ENCODE measurements around the gene ZNF532. TPM values are rescaled to one million over a fixed set of nuclear protein-coding genes. Genes with fewer than 3 reads are reported as not detected.
A peak's percentile ranks its signal among the peaks of the same experiment; 100 is the strongest.

The ZNF532 gene
- total RNA-seq, 4 donors from 2014 or later = 80.2 to 111 (median 109) TPM

DNA sequence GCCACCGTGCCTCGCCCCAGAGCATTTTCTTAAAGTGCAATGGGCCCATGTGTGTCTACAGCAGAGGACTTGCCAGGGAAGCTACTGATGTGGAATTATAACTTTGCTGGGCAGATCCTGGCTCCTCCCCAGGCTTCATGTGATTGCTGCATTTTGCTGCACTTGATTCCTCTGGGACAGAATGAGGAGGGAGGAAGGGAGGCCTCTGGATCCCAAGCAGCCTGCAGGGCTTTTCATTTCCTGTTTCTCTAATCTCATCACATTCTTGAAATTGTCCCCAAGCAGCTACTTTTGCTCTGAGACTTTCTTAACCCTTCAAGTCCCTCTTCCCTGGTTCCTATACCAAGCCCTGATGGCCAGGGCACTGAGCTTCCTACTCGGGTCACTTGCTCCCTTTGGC lies 140.6 kb downstream of the ZNF532 start:
- Histone ChIP-seq H3K4me3 (replicated peaks in 1 of 3) (no peak overlapping the region), H3K9me3 (no peaks in the 10 kb centered on the region), H3K27ac (peak overlapping the region; percentile 30 to 43 (median 39)), H3K27me3 (no peaks in the 10 kb centered on the region), H3K36me3 (no peaks in the 10 kb centered on the region), H3K4me1 (peaks cover 0 to 10% of the 10 kb centered on the region in 2 donors)
- WGBS, 2 donors = 76 to 81% methylated on average over 3 of the region's 3 CpGs
- TF ChIP-seq, protein P1, sequence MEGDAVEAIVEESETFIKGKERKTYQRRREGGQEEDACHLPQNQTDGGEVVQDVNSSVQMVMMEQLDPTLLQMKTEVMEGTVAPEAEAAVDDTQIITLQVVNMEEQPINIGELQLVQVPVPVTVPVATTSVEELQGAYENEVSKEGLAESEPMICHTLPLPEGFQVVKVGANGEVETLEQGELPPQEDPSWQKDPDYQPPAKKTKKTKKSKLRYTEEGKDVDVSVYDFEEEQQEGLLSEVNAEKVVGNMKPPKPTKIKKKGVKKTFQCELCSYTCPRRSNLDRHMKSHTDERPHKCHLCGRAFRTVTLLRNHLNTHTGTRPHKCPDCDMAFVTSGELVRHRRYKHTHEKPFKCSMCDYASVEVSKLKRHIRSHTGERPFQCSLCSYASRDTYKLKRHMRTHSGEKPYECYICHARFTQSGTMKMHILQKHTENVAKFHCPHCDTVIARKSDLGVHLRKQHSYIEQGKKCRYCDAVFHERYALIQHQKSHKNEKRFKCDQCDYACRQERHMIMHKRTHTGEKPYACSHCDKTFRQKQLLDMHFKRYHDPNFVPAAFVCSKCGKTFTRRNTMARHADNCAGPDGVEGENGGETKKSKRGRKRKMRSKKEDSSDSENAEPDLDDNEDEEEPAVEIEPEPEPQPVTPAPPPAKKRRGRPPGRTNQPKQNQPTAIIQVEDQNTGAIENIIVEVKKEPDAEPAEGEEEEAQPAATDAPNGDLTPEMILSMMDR (IDR thresholded peaks at IDR 0.05) = no peak
- TF ChIP-seq POLR2A (IDR thresholded peaks at IDR 0.05) = no peak
- intact Hi-C loops (cut with DNase I) = loop anchor here (10.0 kb wide), 1 partner anchor 50 kb away; no protein-coding TSS in a partner anchor
- DNase-seq = peak; percentile 40 to 62

DNA sequence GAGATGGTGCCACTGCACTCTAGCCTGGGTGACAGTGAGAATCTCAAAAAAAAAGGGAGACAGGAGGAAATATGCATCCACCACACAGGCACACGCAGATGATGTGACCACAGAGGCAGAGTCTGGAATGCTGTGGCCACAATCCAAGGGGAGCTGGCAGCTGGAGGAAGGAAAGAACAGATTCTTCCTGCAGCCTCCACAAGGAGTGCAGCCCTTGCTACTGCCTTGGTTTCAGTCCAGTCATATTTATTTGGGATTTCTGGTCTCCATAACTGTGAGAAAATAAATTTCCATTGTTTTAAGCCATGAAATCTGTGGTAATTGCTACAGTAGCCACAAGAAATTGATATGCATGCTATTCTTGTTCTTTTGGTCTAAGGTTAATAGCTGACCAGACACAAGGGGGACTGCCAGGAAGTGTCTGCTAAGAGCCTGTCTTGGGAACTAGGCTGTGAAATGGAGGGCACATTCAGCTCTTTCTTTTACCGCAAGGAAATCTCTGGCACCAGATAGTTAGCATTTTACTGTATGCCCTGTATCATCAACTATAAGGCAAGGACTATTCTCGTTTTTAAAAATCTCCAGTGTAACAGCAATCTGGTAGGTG lies 141.9 kb downstream of the ZNF532 start:
- no peak overlapping the region for H3K4me3 ChIP-seq (replicated peaks in 1 of 3)
- intact Hi-C loops (cut with DNase I) = loop anchor here (10.0 kb wide), 1 partner anchor 48 kb away; no protein-coding TSS in a partner anchor
- no peaks in the 10 kb centered on the region for H3K36me3 ChIP-seq
- H3K4me1 ChIP-seq = peaks cover 0 to 10% of the 10 kb centered on the region in 2 donors
- 86 to 90% methylated on average over 3 of the region's 3 CpGs for WGBS, 2 donors
- H3K27ac ChIP-seq = no peak overlapping the region
- no peaks in the 10 kb centered on the region for H3K27me3 ChIP-seq
- TF ChIP-seq, protein P1 (IDR thresholded peaks at IDR 0.05) = no peak
- TF ChIP-seq POLR2A (IDR thresholded peaks at IDR 0.05) = no peak
- no peaks in the 10 kb centered on the region for H3K9me3 ChIP-seq
- DNase-seq = no peak

DNA sequence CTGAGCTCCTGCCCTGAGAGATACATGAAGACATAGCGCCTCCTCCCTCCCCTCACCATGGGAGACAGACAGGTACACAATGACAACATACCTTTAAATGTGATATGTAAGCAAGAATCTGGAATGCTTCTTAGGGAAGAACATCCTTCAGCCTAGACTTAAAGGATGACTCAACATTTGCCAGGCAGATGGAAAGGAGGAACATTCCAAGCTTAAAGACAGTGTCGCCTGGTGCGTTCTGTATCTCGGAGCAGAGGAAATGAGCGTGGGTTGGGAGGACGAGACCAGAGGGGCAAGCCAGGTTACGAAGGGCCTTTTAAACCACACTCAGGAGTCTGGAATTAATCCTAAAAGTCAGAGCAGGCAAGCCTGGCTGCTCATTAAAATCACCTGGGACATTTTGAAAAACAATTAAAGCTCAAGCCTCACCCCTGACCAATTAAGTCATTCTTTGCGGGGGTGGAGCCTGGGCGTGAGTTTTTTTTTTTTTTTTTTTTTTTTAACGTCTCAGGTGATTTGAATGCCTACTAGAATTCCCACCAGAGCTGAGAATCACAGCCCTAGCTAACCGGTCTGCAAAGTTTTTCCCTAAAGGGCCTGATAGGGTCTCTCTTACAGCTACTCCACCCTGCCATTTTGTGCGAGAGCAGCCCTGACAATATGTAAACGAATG lies 143.8 kb downstream of the ZNF532 start:
- Histone ChIP-seq H3K9me3 (no peaks in the 10 kb centered on the region), H3K27ac (no peak overlapping the region), H3K27me3 (no peaks in the 10 kb centered on the region), H3K36me3 (no peaks in the 10 kb centered on the region), H3K4me3 (replicated peaks in 1 of 3) (no peak overlapping the region), H3K4me1 (peaks cover 6 to 22% of the 10 kb centered on the region in 2 donors)
- no peak for TF ChIP-seq POLR2A (IDR thresholded peaks at IDR 0.05)
- TF ChIP-seq, protein P1 (IDR thresholded peaks at IDR 0.05) = no peak
- no peak for DNase-seq
- intact Hi-C loops (cut with DNase I) = loop anchor here (10.0 kb wide), 1 partner anchor 46 kb away; no protein-coding TSS in a partner anchor
- WGBS, 2 donors = 84 to 89% methylated on average over 13 of the region's 13 CpGs

DNA sequence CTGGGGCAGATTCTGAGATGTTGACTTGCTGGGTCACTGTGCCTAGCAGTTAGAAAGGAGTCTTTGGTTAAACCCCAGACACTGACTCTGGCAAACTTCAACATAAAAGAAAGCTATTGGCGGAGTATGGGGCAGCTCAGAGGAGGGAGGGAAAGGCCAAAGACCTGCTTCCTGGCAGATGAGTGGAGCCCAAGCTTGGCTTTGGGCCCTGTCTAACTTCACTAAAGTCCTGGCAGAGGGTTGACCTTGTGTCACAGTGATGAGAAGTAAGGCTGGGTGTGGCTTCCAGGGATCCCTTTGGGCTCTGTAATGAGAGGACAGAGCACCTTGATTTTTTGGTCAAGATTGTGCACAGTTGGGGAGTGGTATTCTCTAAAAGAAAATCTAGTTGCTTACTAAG lies 145.2 kb downstream of the ZNF532 start:
- Histone ChIP-seq H3K36me3 (no peaks in the 10 kb centered on the region), H3K27me3 (no peaks in the 10 kb centered on the region), H3K4me1 (peaks cover 9 to 24% of the 10 kb centered on the region in 2 donors), H3K27ac (no peak overlapping the region), H3K4me3 (replicated peaks in 1 of 3) (no peak overlapping the region), H3K9me3 (no peaks in the 10 kb centered on the region)
- TF ChIP-seq POLR2A (IDR thresholded peaks at IDR 0.05) = no peak
- TF ChIP-seq, protein P1 (IDR thresholded peaks at IDR 0.05) = no peak
- intact Hi-C loops (cut with DNase I) = loop anchor here (10.0 kb wide), 1 partner anchor 45 kb away; no protein-coding TSS in a partner anchor
- no peak for DNase-seq
- 91 to 94% methylated on average over 1 of the region's 1 CpG for WGBS, 2 donors

DNA sequence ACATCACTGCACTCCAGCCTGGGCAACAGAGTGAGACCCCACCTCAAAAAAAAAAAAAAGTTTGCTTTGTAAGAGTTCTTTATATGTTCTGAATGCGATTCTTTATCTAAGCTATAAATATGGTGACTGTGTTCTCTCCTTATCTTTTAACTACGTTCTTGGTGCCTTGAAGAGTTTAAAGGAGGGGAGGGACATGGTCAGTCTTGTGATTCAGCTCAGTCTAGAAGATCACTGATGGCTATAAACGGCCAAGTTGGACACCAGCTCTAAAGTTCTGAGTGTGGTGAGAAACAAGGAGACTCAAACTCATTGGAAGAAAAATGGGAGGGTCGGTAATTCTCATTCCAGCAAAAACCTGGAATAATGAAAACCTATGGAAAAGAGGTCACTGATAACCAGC lies 146.6 kb downstream of the ZNF532 start:
- Histone ChIP-seq H3K27me3 (no peaks in the 10 kb centered on the region), H3K27ac (no peak overlapping the region), H3K9me3 (no peaks in the 10 kb centered on the region), H3K36me3 (no peaks in the 10 kb centered on the region), H3K4me3 (replicated peaks in 1 of 3) (no peak overlapping the region), H3K4me1 (peaks cover 9 to 16% of the 10 kb centered on the region in 2 donors)
- TF ChIP-seq, protein P1 (IDR thresholded peaks at IDR 0.05) = no peak
- TF ChIP-seq POLR2A (IDR thresholded peaks at IDR 0.05) = no peak
- intact Hi-C loops (cut with DNase I) = no loop called here
- WGBS, 2 donors = 90 to 92% methylated on average over 4 of the region's 4 CpGs
- no peak for DNase-seq
